GM19351 (cell line): ENCODE results near the gene APOL1.
"Not testable (repeated sequence)": the region's sequence is repeated elsewhere in the genome, so short reads cannot be mapped to it uniquely, and the experiment has no call there.

Experiments used
- ATAC-seq: cut with Tn5 transposase; IDR thresholded peaks from one replicate; pipeline ENCODE4 v1.9.1; 2021; ENCODE audit warnings: mild to moderate bottlenecking, moderate library complexity; ENCODE audit not compliant: unreplicated experiment

The APOL1 gene

GRCh38 chr22:36263886-36264664, 11.1 kb downstream of the APOL1 start:
- ATAC-seq = not testable (repeated sequence)

- no peak for ATAC-seq
Measured at GRCh38 chr22:36267058-36267457, 14.1 kb downstream of the APOL1 start.

GRCh38 chr22:36267896-36268485, 15.1 kb downstream of the APOL1 start:
- ATAC-seq = no peak

- not testable (repeated sequence) for ATAC-seq
Measured at GRCh38 chr22:36271231-36271630, 18.3 kb downstream of the APOL1 start.

- not testable (repeated sequence) for ATAC-seq
Measured at GRCh38 chr22:36271951-36272350, 19.0 kb downstream of the APOL1 start.

GRCh38 chr22:36274531-36274930, 21.6 kb downstream of the APOL1 start:
- no peak for ATAC-seq

GRCh38 chr22:36277482-36278291, 24.8 kb downstream of the APOL1 start:
- no peak for ATAC-seq

GRCh38 chr22:36279219-36279666, 26.3 kb downstream of the APOL1 start:
- ATAC-seq = no peak

GRCh38 chr22:36280379-36280778, 27.4 kb downstream of the APOL1 start:
- ATAC-seq = no peak

- no peak for ATAC-seq
Measured at GRCh38 chr22:36281781-36282327, 28.9 kb downstream of the APOL1 start.

GRCh38 chr22:36282328-36282831, 29.4 kb downstream of the APOL1 start:
- ATAC-seq = no peak

GRCh38 chr22:36284171-36284571, 31.2 kb downstream of the APOL1 start:
- no peak for ATAC-seq

- ATAC-seq = no peak
Measured at GRCh38 chr22:36285017-36285416, 32.1 kb downstream of the APOL1 start.

- no peak for ATAC-seq
Measured at GRCh38 chr22:36285545-36285944, 32.6 kb downstream of the APOL1 start.

GRCh38 chr22:36286096-36286957, 33.4 kb downstream of the APOL1 start:
- no peak for ATAC-seq

GRCh38 chr22:36287881-36288515, 35.1 kb downstream of the APOL1 start:
- ATAC-seq = no peak

GRCh38 chr22:36288571-36289405, 35.9 kb downstream of the APOL1 start:
- ATAC-seq = no peak

GRCh38 chr22:36289406-36289870, 36.5 kb downstream of the APOL1 start:
- no peak for ATAC-seq

GRCh38 chr22:36289948-36290371, 37.0 kb downstream of the APOL1 start:
- ATAC-seq = not testable (repeated sequence)
